KOPT-K1 (cell line): Measurements from ENCODE around the gene CACNA2D1.

Source experiments
- H3K27ac ChIP-seq: fragments of 200-600 bp; sonication (generic); 2 replicates; pipeline ENCODE4 v1.5.1; 2016; ENCODE audit warnings: antibody characterized with exemption, mild to moderate bottlenecking, low read depth, low read length; ENCODE audit not compliant: poor library complexity, severe bottlenecking
- H3K36me3 ChIP-seq: fragments of 200-600 bp; sonication (generic); 2 replicates; pipeline ENCODE4 v1.5.1; 2017; ENCODE audit warnings: antibody characterized with exemption, mild to moderate bottlenecking, low read length, moderate library complexity; ENCODE audit not compliant: insufficient read depth
- H3K9me3 ChIP-seq: fragments of 200-600 bp; sonication (generic); 2 replicates; pipeline ENCODE4 v1.5.1; 2017; ENCODE audit warnings: antibody characterized with exemption, low read length, mild to moderate bottlenecking; ENCODE audit not compliant: insufficient read depth, poor library complexity, severe bottlenecking

CACNA2D1 gene

GRCh38 chr7:82110146-82110840, 333.3 kb downstream of the CACNA2D1 start:
- Histone ChIP-seq H3K36me3 (no peaks in the 10 kb centered on the region), H3K9me3 (no peaks in the 10 kb centered on the region), H3K27ac (no peak overlapping the region)

DNA sequence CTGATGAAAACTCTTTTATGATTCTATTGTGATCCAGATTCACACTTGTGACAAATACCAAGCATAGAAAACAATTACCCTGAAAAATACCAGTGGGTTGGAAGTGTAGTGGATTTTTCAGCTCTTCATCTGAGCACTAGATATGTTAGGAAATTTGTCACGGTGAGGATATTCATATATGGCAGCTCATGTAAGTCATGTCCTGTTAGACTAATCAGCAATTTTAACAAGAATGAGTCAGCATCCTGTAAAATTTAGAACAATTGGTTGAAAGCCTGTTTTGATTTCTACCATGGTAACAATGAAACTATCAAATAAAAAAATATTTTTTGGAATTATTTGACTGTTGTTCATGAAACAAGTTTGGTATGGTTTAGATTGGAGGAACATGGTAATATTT, 334.3 kb downstream of the CACNA2D1 start:
- Histone ChIP-seq H3K36me3 (no peaks in the 10 kb centered on the region), H3K9me3 (no peaks in the 10 kb centered on the region), H3K27ac (no peak overlapping the region)

DNA sequence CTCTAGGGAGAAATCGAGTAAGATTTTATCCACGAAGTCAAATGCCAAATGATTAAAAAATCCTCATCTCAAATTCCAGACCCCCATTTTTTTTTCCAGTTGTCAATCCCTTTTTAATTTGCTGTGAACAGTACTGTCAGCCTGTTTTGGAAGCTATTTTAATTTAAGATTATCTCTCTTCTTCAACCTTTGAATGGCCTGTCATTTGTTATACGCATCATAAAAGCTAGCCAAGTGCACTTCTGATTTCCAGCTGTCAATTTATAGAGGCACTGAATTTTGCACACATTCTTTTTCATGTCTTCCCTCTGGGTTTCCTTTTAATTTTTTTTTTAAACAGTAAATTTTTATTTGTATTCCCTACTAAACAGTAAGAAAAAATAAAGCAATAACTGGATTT, 337.4 kb downstream of the CACNA2D1 start:
- H3K27ac ChIP-seq: no peak overlapping the region
- H3K36me3 ChIP-seq: no peaks in the 10 kb centered on the region
- H3K9me3 ChIP-seq: no peaks in the 10 kb centered on the region

- no peaks in the 10 kb centered on the region for H3K9me3 ChIP-seq
- no peak overlapping the region for H3K27ac ChIP-seq
- no peaks in the 10 kb centered on the region for H3K36me3 ChIP-seq
Observed at GRCh38 chr7:82105463-82105862, 338.1 kb downstream of the CACNA2D1 start.

DNA sequence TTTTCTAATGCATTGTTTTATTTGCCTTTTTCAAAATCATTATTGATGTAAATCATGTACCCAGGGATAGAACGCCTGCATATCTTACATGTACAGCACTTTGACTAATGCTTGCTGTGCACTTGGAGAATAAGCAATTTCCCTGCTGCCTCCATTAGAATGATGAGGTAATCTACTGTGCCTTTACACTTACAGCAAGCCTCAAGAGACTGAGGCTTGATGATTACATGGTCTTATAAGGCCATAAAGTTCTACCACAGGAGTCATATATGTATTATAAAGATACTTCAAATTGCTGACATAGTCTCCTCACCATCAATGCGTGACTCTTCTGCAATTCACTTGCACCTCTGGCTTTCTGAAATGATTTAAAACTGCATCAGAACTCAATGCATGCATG, 345.2 kb downstream of the CACNA2D1 start:
- Histone ChIP-seq H3K9me3 (no peaks in the 10 kb centered on the region), H3K36me3 (no peaks in the 10 kb centered on the region), H3K27ac (no peak overlapping the region)

DNA sequence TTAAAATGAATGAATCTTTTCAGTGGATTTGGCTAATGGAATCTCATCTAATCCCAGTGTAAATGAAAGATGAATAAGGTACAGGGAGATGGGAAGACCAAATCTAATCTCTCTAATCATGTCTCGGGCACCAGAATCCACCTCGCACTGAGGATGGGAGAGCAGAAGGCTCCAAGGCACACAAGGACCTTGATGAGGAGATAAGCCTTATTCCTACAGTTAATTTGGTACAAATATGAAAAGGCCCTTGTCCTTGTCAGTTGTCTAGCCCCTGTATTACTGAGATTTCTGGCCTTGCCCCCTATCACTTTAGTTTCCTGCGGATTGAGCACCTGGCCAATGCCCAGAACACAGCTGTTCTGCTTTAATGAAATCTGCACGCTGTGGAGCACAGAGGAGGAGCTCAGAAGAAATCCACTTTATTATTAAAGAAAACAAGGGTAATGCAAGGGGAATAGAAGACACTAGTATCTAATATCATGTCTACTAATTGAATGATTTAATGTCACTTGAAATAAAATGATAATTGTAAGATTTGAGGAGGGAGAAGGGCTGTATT, 352.4 kb downstream of the CACNA2D1 start:
- Histone ChIP-seq H3K36me3 (no peaks in the 10 kb centered on the region), H3K9me3 (no peaks in the 10 kb centered on the region), H3K27ac (no peak overlapping the region)

GRCh38 chr7:82087099-82087498, 356.5 kb downstream of the CACNA2D1 start:
- Histone ChIP-seq H3K9me3 (no peaks in the 10 kb centered on the region), H3K27ac (no peak overlapping the region), H3K36me3 (no peaks in the 10 kb centered on the region)

DNA sequence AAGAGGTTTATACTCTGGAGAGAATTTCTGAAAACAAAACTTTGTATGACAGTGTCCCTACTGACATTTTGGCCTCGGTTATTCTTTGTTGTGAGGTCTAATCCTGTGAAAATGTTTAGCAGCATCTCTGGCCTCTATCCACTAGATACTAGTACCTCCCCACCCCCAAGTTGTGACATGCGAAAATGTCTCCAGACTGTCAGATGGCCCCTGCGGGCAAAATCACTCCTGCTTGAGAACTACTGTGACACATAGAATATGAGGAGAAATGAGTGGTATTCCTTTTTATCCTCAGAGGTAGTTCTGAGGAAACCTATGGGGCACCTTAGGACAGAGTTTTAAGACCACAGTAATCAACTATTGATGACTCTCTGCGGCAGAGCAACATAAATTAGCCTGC, 358.5 kb downstream of the CACNA2D1 start:
- H3K36me3 ChIP-seq: no peaks in the 10 kb centered on the region

GRCh38 chr7:82081644-82082224, 361.8 kb downstream of the CACNA2D1 start:
- Histone ChIP-seq H3K27ac (no peak overlapping the region), H3K9me3 (no peaks in the 10 kb centered on the region), H3K36me3 (no peaks in the 10 kb centered on the region)

More for the DNA sequence above, 358.5 kb downstream of the CACNA2D1 start:
- Histone ChIP-seq H3K9me3 (no peaks in the 10 kb centered on the region), H3K27ac (no peak overlapping the region)

GRCh38 chr7:82080254-82080927, 363.2 kb downstream of the CACNA2D1 start:
- H3K9me3 ChIP-seq: no peaks in the 10 kb centered on the region
- H3K27ac ChIP-seq: no peak overlapping the region
- no peaks in the 10 kb centered on the region for H3K36me3 ChIP-seq

DNA sequence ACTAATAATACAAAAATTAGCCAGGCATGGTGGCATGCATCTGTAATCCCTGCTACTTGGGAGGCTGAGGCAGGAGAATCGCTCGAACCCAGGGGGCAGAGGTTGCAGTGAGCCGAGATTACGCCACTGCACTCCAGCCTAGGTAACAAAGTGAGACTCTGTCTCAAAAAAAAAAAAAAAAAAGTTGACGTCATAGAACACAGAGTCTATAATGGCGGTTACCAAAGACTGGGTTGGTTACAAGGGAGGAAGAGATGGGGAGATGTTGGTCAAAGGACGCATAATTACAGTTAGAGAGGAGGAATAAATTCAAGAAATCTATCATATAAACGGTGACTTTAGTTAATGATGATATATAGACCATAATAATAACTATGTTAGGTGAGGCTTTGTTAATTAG, 364.1 kb downstream of the CACNA2D1 start:
- Histone ChIP-seq H3K27ac (no peak overlapping the region), H3K9me3 (no peaks in the 10 kb centered on the region), H3K36me3 (no peaks in the 10 kb centered on the region)

DNA sequence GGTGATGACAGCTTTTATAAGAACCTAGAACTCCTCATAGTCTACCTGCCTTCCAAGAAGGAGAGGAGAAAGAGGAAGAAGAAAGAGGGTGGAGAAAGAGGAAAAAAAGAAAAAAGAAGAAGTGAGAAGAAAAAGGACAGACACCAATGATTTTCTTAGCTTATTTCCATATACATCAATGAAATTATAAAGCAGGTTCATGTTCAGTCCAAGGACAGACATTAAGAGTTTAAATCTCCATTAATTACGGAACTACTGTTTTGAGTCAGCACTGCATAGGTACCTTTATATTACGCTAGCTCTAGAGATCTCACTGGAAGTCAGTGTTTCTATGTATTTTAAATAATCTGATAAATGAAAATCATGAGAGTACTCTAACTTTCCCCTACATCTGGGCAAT, 364.8 kb downstream of the CACNA2D1 start:
- Histone ChIP-seq H3K9me3 (no peaks in the 10 kb centered on the region), H3K36me3 (no peaks in the 10 kb centered on the region), H3K27ac (no peak overlapping the region)

DNA sequence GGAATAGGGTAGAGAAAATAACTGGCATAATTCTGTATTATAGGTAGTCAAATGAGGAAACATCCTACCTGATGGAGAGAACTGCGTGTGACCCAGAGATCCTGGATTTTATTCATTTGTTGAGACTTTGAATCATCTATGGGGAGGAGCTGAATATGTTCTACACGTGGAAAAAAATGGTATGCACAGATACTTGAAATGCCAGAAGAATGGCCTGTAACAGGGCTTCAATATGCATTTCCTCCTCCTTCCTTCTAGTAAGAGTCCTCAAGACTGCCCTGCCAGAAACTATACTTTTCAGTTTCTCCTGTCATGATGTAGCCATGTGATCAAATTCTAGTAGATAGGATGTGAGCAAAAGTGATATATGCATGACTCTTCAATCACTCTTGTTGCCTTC, 372.1 kb downstream of the CACNA2D1 start:
- Histone ChIP-seq H3K27ac (no peak overlapping the region), H3K36me3 (no peaks in the 10 kb centered on the region), H3K9me3 (no peaks in the 10 kb centered on the region)

DNA sequence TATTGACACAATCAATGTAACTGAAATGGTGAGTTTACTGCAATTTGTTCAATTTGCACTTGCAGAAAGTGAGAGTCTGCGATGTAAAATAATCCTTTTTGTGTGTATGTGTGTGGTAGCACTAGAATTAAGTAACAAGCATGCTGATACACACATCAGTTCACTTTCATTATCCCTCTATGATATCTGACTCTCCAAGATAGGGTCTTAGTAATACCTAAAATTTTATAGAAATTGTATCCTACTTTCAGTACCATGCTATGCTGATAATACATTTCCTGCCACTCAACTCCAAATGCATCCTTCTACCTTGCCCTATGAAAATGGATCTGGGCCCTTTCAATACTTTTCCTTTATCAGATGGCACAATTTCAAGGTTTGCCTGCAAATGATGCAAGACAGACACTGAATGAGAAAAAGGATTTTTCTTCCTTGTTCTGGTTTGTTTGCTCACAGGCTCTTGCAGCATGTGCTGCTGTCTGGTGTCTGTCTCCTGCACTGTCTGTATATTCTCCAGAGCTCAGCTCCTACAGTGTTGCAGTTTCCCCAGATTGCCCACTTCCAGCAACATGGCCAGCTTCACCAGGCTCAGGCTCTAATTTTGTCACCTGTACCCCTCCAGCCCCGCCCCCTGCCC, 375.8 kb downstream of the CACNA2D1 start:
- no peaks in the 10 kb centered on the region for H3K36me3 ChIP-seq
- H3K9me3 ChIP-seq: no peaks in the 10 kb centered on the region
- no peak overlapping the region for H3K27ac ChIP-seq

- Histone ChIP-seq H3K9me3 (no peaks in the 10 kb centered on the region), H3K27ac (no peak overlapping the region), H3K36me3 (no peaks in the 10 kb centered on the region)
Observed at GRCh38 chr7:82057476-82057875, 386.1 kb downstream of the CACNA2D1 start.
